SH-SY5Y (cell line): ENCODE results near the gene PTPRK.

Experiments used
- GATA2 ChIP-seq: IDR thresholded peaks from 2 replicates; pipeline ENCODE4 v1.6.1; 2011; ENCODE audit warnings: mild to moderate bottlenecking, low read depth, low read length
- GATA3 ChIP-seq: IDR thresholded peaks from 2 replicates; pipeline ENCODE4 v1.6.1; 2011; ENCODE audit warnings: low read depth, mild to moderate bottlenecking, low read length, moderate library complexity

- no peak for TF ChIP-seq GATA2
- no peak for TF ChIP-seq GATA3
Observed at GRCh38 chr6:128379577-128379976, 140.8 kb downstream of the PTPRK start.
